Liver (tissue), 9 donors: ENCODE results near the gene RAN. TPM values are rescaled to one million over a fixed set of nuclear protein-coding genes. Genes with fewer than 3 reads are reported as not detected.

Experiments used
- DNase-seq: peaks from one replicate; pipeline ENCODE4 v3.0.0-alpha.2; 2017; ENCODE audit warnings: low spot score
- H3K27ac ChIP-seq, 2 donors: one replicate each; pipeline ENCODE4 v1.7.0; 2013; ENCODE audit warnings: inconsistent platforms in 2 of 2, low read length in 2 of 2, control low read depth in 1 of 2, low read depth in 1 of 2, mild to moderate bottlenecking in 1 of 2
- H3K27me3 ChIP-seq, 4 donors: one replicate each; pipeline versions ENCODE4 v1.6.1 to v1.7.0; 2013; ENCODE audit warnings: low read length in 3 of 4, inconsistent platforms in 1 of 4, mild to moderate bottlenecking in 1 of 4, moderate library complexity in 1 of 4; ENCODE audit not compliant: control insufficient read depth in 4 of 4, insufficient read depth in 4 of 4
- H3K36me3 ChIP-seq, 4 donors: one replicate each; pipeline versions ENCODE4 v1.6.1 to v1.7.0; 2013; ENCODE audit warnings: low read length in 3 of 4, mild to moderate bottlenecking in 3 of 4, low read depth in 1 of 4, moderate library complexity in 1 of 4; ENCODE audit not compliant: control insufficient read depth in 4 of 4, insufficient read depth in 3 of 4
- H3K4me1 ChIP-seq, 4 donors: one replicate each; pipeline versions ENCODE4 v1.6.1 to v1.7.0; 2013; ENCODE audit warnings: low read length in 3 of 4, mild to moderate bottlenecking in 3 of 4, moderate library complexity in 1 of 4; ENCODE audit not compliant: control insufficient read depth in 4 of 4, insufficient read depth in 4 of 4
- H3K4me3 ChIP-seq, 3 donors: one replicate each; pipeline versions ENCODE4 v1.6.1 to v1.7.0; 2013; ENCODE audit warnings: low read length in 3 of 3, control low read depth in 1 of 3, low read depth in 1 of 3, mild to moderate bottlenecking in 1 of 3
- H3K9ac ChIP-seq, 2 donors: one replicate each; pipeline ENCODE4 v1.7.0; 2013; ENCODE audit warnings: low read length in 2 of 2, mild to moderate bottlenecking in 2 of 2, moderate library complexity in 2 of 2, control low read depth in 1 of 2, low read depth in 1 of 2
- H3K9me3 ChIP-seq, 4 donors: one replicate each; pipeline versions ENCODE4 v1.6.1 to v1.7.0; 2013; ENCODE audit warnings: low read length in 3 of 4; ENCODE audit not compliant: control insufficient read depth in 4 of 4
- EGR1 ChIP-seq, 2 donors: IDR thresholded peaks; 2 replicates each; pipeline ENCODE4 v1.6.1; 2016 to 2018; ENCODE audit warnings: antibody characterized with exemption in 2 of 2, low read depth in 2 of 2
- HNF4A ChIP-seq, 2 donors: conservative IDR thresholded peaks; 2 replicates each; pipeline ENCODE4 v1.6.1; 2016; ENCODE audit warnings: antibody characterized with exemption in 2 of 2, mild to moderate bottlenecking in 2 of 2
- HNF4G ChIP-seq: IDR thresholded peaks from 2 replicates; pipeline ENCODE4 v1.6.1; 2016; ENCODE audit warnings: antibody characterized with exemption
- RAD21 ChIP-seq, 2 donors: IDR thresholded peaks; 2 replicates each; pipeline ENCODE4 v1.6.1; 2016; ENCODE audit warnings: antibody characterized with exemption in 2 of 2, mild to moderate bottlenecking in 2 of 2
- REST ChIP-seq: IDR thresholded peaks from 2 replicates; pipeline ENCODE4 v1.6.1; 2016; ENCODE audit warnings: antibody characterized with exemption, mild to moderate bottlenecking
- YY1 ChIP-seq: IDR thresholded peaks from 2 replicates; pipeline ENCODE4 v1.6.1; 2016; ENCODE audit warnings: antibody characterized with exemption, mild to moderate bottlenecking
- WGBS: extraction: QIAGEN DNeasy Blood & Tissue Kit; methylation state at CpG from one replicate; pipeline ENCODE4 v1.1.7; 2013; 5-methylcytosine and 5-hydroxymethylcytosine counted together
- polyA plus RNA-seq, 2 donors: library from polyadenylated mRNA; stranded (reverse) in 1 of 2; unstranded in 1 of 2; fragments of 200-250 nt in 1 of 2; fragments of >200 nt in 1 of 2; fragmentation: Nextera tagmentation in 1 of 2; extraction: Ambion mirVana in 1 of 2; gene quantifications; one replicate each; pipeline versions ENCODE4 v1.2.1 to v1.2.3, GENCODE V29; 2013 to 2015
- total RNA-seq, 2 donors: library from RNA; depleted of rRNA; stranded (reverse); fragments of >200 nt; gene quantifications; one replicate each; pipeline ENCODE4 v1.2.3, GENCODE V29; 2014
- TF ChIP-seq, protein P1 (sequence below): IDR thresholded peaks from 2 replicates; pipeline ENCODE4 v1.6.1; 2016; ENCODE audit warnings: antibody characterized with exemption
- donor health status: healthy.
- donor health status: healthy.
- donor health status: healthy.
- donor health status: healthy.
- donor health status: healthy.

RAN gene
- total and polyA plus RNA-seq, 4 donors = 102 to 281 (median 186) TPM

- TF ChIP-seq REST = peak; percentile 23
- TF ChIP-seq, protein P1, sequence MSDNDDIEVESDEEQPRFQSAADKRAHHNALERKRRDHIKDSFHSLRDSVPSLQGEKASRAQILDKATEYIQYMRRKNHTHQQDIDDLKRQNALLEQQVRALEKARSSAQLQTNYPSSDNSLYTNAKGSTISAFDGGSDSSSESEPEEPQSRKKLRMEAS = peak; percentile 47
Measured at GRCh38 chr12:130870442-130871285, 1.2 kb upstream of the RAN start (continued).

DNA sequence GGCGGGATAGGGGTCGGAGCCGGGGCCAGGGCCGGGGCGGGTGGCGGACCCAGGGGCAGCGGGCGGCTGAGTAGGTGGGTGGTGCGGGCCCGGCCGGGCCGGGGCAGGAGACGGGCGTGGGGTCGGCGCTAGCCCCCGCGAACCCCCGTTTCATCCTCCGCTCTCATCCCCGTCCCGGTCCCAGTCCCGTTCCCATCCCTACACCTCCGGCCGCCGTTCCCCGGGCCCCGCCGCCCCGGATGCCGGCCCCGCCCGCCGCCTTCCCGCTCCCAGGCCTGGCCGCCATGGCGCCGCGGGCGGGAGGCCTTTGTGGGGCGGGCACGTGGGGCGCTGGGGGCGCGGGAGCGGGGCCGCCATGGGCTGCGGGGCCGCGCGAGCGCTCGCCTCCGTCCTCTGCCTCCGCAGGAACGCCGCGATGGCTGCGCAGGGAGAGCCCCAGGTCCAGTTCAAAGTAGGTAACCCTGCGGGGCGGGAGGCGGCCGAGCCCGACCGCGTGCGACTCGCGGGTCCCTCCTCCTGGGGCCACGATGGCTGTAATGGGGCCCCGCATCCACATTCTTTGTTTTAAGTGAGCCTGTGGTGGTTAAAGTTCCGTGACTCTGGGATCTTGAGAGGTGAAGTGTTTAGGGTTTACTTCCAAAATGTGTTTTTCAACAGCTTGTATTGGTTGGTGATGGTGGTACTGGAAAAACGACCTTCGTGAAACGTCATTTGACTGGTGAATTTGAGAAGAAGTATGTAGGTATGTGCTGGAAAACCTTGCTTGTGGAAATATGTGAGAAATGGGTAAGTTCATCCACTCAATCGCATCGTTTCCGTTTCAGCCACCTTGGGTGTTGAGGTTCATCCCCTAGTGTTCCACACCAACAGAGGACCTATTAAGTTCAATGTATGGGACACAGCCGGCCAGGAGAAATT lies 572 bp downstream of the RAN start:
- DNase-seq = no peak
- H3K27me3 ChIP-seq = no peaks in the 10 kb centered on the region
- peak overlapping the region; percentile 81 to 99 (median 87) for H3K4me3 ChIP-seq
- TF ChIP-seq YY1 (no peak), REST (no peak), HNF4A (conservative IDR thresholded peaks at IDR 0.05) (peak in 1 of 2 donors; percentile 28), EGR1 (IDR thresholded peaks at IDR 0.05; ENCODE audit: low read depth in 2 of 2) (no peak), RAD21 (IDR thresholded peaks at IDR 0.05) (no peak), HNF4G (no peak)
- TF ChIP-seq, protein P1 = peak; percentile 8
- peaks cover 12 to 39% (median 29%) of the 10 kb centered on the region in 4 donors for H3K4me1 ChIP-seq
- 4% methylated on average over 79 of the region's 79 CpGs for WGBS
- H3K27ac ChIP-seq = peak overlapping the region; percentile 61 to 80
- no peaks in the 10 kb centered on the region for H3K9me3 ChIP-seq
- peaks cover 4 to 18% (median 12%) of the 10 kb centered on the region in 4 donors for H3K36me3 ChIP-seq
- H3K9ac ChIP-seq = peak overlapping the region; percentile 43 to 72
